Kasumi-1 (cell line): Measurements from ENCODE around the gene RGS18.
"Not testable (repeated sequence)": the region's sequence is repeated elsewhere in the genome, so short reads cannot be mapped to it uniquely, and the experiment has no call there.

ENCODE experiments used
- DNase-seq, 2 experiments: peaks; one replicate each; lab custom pipeline; 2025; lab: John Stamatoyannopoulos, UW

Gene RGS18

GRCh38 chr1:192158181-192158580, at the start of gene RGS18:
Gene RGS18 (plus strand): TSS chr1:192158462. CDS start chr1:192158638, 176 bp downstream.
- peak; percentile 85 to 90 for DNase-seq

- DNase-seq = no peak
Observed at GRCh38 chr1:192109576-192109975, 48.7 kb upstream of the RGS18 start.

- DNase-seq = no peak
Observed at GRCh38 chr1:192115000-192115399, 43.3 kb upstream of the RGS18 start.

GRCh38 chr1:192118881-192119405, 39.3 kb upstream of the RGS18 start:
- no peak for DNase-seq

- no peak for DNase-seq
Observed at GRCh38 chr1:192119701-192120100, 38.6 kb upstream of the RGS18 start.

GRCh38 chr1:192122668-192123067, 35.6 kb upstream of the RGS18 start:
- DNase-seq = no peak

GRCh38 chr1:192123212-192123611, 35.0 kb upstream of the RGS18 start:
- DNase-seq = no peak

- DNase-seq = no peak
Observed at GRCh38 chr1:192126030-192126619, 32.1 kb upstream of the RGS18 start.

GRCh38 chr1:192130175-192130574, 28.1 kb upstream of the RGS18 start:
- DNase-seq = no peak

GRCh38 chr1:192130865-192131264, 27.4 kb upstream of the RGS18 start:
- not testable (repeated sequence) for DNase-seq

- no peak for DNase-seq
Observed at GRCh38 chr1:192131914-192132313, 26.3 kb upstream of the RGS18 start.

GRCh38 chr1:192133350-192133926, 24.8 kb upstream of the RGS18 start:
- no peak for DNase-seq

GRCh38 chr1:192140382-192140781, 17.9 kb upstream of the RGS18 start:
- DNase-seq = no peak

- DNase-seq = no peak
Observed at GRCh38 chr1:192147221-192147620, 11.0 kb upstream of the RGS18 start.

- no peak for DNase-seq
Observed at GRCh38 chr1:192147696-192148095, 10.6 kb upstream of the RGS18 start.

- no peak for DNase-seq
Observed at GRCh38 chr1:192151176-192151575, 7.1 kb upstream of the RGS18 start.

GRCh38 chr1:192153276-192153675, 5.0 kb upstream of the RGS18 start:
- DNase-seq = no peak

- DNase-seq = no peak
Observed at GRCh38 chr1:192157067-192157466, 1.2 kb upstream of the RGS18 start.

- peak; percentile 27 to 44 for DNase-seq
Observed at GRCh38 chr1:192159014-192159413, 752 bp downstream of the RGS18 start.

- peak; percentile 53 to 57 for DNase-seq
Observed at GRCh38 chr1:192159781-192160180, 1.5 kb downstream of the RGS18 start.

- peak; percentile 41 to 44 for DNase-seq
Observed at GRCh38 chr1:192160196-192160595, 1.9 kb downstream of the RGS18 start.

- DNase-seq = peak in 1 of 2 experiments; percentile 21
Observed at GRCh38 chr1:192161976-192162375, 3.7 kb downstream of the RGS18 start.

GRCh38 chr1:192162376-192162775, 4.1 kb downstream of the RGS18 start:
- DNase-seq = no peak

GRCh38 chr1:192165002-192165401, 6.7 kb downstream of the RGS18 start:
- not testable (repeated sequence) for DNase-seq
